GM20431 (cell line): ENCODE results near the gene CAPRIN1.
"Not testable (repeated sequence)": the region's sequence is repeated elsewhere in the genome, so short reads cannot be mapped to it uniquely, and the experiment has no call there.

Experiments used
- in situ Hi-C: fragments of 300-500 bp; cut with MseI, MboI; formaldehyde crosslinking; loops from one replicate; pipeline ENCODE4 v1.15.0; 2020; ENCODE audit warnings: low sequenced_read_pairs; ENCODE audit not compliant: unreplicated experiment

The CAPRIN1 gene

GRCh38 chr11:34080609-34081008 lies 29.1 kb downstream of the CAPRIN1 start:
- in situ Hi-C loops = no loop called here

- in situ Hi-C loops = no loop called here
Observed at GRCh38 chr11:34084637-34085036, 33.1 kb downstream of the CAPRIN1 start.

- in situ Hi-C loops = no loop called here
Observed at GRCh38 chr11:34086554-34087283, 35.2 kb downstream of the CAPRIN1 start.

GRCh38 chr11:34091825-34092224 lies 40.3 kb downstream of the CAPRIN1 start:
- in situ Hi-C loops = no loop called here

GRCh38 chr11:34094900-34095299 lies 43.4 kb downstream of the CAPRIN1 start:
- in situ Hi-C loops = not testable (repeated sequence)

- in situ Hi-C loops = no loop called here
Observed at GRCh38 chr11:34098813-34099212, 47.3 kb downstream of the CAPRIN1 start.

GRCh38 chr11:34104680-34105078 lies 53.1 kb downstream of the CAPRIN1 start:
- in situ Hi-C loops = no loop called here

GRCh38 chr11:34105079-34105956 lies 53.8 kb downstream of the CAPRIN1 start, which contains the start of gene NAT10:
Gene NAT10, plus strand, starts transcription at chr11:34105629. Its CDS starts 2,597 bp downstream, at chr11:34108226.
- in situ Hi-C loops = no loop called here

- in situ Hi-C loops = no loop called here
Observed at GRCh38 chr11:34105957-34106504, 54.5 kb downstream of the CAPRIN1 start.

- in situ Hi-C loops = no loop called here
Observed at GRCh38 chr11:34111722-34112270, 60.3 kb downstream of the CAPRIN1 start.

GRCh38 chr11:34114014-34114413 lies 62.5 kb downstream of the CAPRIN1 start:
- in situ Hi-C loops = no loop called here

- in situ Hi-C loops = no loop called here
Observed at GRCh38 chr11:34114471-34114870, 62.9 kb downstream of the CAPRIN1 start.

- in situ Hi-C loops = no loop called here
Observed at GRCh38 chr11:34120651-34121050, 69.1 kb downstream of the CAPRIN1 start.

- in situ Hi-C loops = no loop called here
Observed at GRCh38 chr11:34124885-34125668, 73.5 kb downstream of the CAPRIN1 start.

- in situ Hi-C loops = no loop called here
Observed at GRCh38 chr11:34126959-34127848, 75.7 kb downstream of the CAPRIN1 start.

GRCh38 chr11:34128824-34129223 lies 77.3 kb downstream of the CAPRIN1 start:
- in situ Hi-C loops = no loop called here

- in situ Hi-C loops = no loop called here
Observed at GRCh38 chr11:34132261-34132965, 80.9 kb downstream of the CAPRIN1 start.

- in situ Hi-C loops = no loop called here
Observed at GRCh38 chr11:34134765-34135164, 83.2 kb downstream of the CAPRIN1 start.
